HCT116 (cell line): ENCODE results near the gene NKX6-2.

ENCODE experiments used
- CTCF ChIP-seq, 3 experiments: fragments of 200-600 bp in 1 of 3; sonication (generic) in 1 of 3; IDR thresholded peaks in 2 of 3; conservative IDR thresholded peaks in 1 of 3; 2 replicates each; pipeline ENCODE4 v1.5.1; 2012 to 2017; ENCODE audit warnings: low read depth in 2 of 3, low read length in 2 of 3, antibody characterized with exemption in 1 of 3, borderline replicate concordance in 1 of 3, control low read depth in 1 of 3, mild to moderate bottlenecking in 1 of 3, mixed read lengths in 1 of 3, mixed run types in 1 of 3, moderate library complexity in 1 of 3; ENCODE audit not compliant: insufficient read depth in 1 of 3
- EZH2 ChIP-seq: fragments of 200-600 bp; sonication (generic); IDR thresholded peaks from 2 replicates; pipeline ENCODE4 v1.6.1; 2017; ENCODE audit warnings: antibody characterized with exemption, mixed run types
- FOSL1 ChIP-seq: IDR thresholded peaks from 2 replicates; pipeline ENCODE4 v1.6.1; 2012; ENCODE audit warnings: low read depth
- POLR2A ChIP-seq: IDR thresholded peaks from 2 replicates; pipeline ENCODE4 v1.7.0; 2011; ENCODE audit warnings: borderline replicate concordance; ENCODE audit not compliant: insufficient read depth, insufficient read length; ENCODE audit errors: extremely low read depth
- POLR2AphosphoS5 ChIP-seq: IDR thresholded peaks from 2 replicates; pipeline ENCODE4 v1.6.1; 2011; ENCODE audit warnings: mild to moderate bottlenecking, low read depth, low read length, moderate library complexity
- SRF ChIP-seq: IDR thresholded peaks from 2 replicates; pipeline ENCODE4 v1.6.1; 2012; ENCODE audit warnings: low read depth

DNA sequence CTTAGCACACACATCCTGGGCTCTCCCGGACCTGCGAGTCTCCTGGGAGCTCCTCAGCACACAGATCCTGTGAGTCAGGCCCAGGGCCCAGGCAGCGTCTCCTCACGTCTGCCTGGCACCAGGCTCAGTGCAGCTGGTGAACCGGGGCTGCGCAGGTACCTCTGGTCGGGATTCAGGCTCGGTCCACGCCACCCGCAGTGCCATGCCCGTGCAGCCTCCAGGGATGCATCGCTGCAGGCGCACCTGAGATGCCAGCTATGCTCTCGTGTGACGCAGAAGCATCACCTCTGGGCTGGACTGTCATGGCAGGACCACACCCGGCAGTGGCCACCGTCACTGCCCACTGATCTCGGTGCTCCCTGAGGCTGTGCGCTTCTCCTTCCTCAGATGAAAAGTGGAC, 52.0 kb downstream of the NKX6-2 start:
- TF ChIP-seq CTCF (IDR thresholded peaks at IDR 0.05 in 2 of 3, conservative IDR thresholded peaks at IDR 0.05 in 1 of 3; ENCODE audit: borderline replicate concordance in 1 of 3, insufficient read depth in 1 of 3, low read depth in 2 of 3, low read length in 2 of 3) = no peak
- no peak for TF ChIP-seq POLR2A
- TF ChIP-seq FOSL1 = no peak
- no peak for TF ChIP-seq POLR2AphosphoS5
- TF ChIP-seq SRF = no peak
- TF ChIP-seq EZH2 = no peak
